ENCODE results near the gene SPOCK1.

GRCh38 chr5:137333475-137333874 is 165.7 kb downstream of the SPOCK1 start:
- TF ChIP-seq, protein P1, sequence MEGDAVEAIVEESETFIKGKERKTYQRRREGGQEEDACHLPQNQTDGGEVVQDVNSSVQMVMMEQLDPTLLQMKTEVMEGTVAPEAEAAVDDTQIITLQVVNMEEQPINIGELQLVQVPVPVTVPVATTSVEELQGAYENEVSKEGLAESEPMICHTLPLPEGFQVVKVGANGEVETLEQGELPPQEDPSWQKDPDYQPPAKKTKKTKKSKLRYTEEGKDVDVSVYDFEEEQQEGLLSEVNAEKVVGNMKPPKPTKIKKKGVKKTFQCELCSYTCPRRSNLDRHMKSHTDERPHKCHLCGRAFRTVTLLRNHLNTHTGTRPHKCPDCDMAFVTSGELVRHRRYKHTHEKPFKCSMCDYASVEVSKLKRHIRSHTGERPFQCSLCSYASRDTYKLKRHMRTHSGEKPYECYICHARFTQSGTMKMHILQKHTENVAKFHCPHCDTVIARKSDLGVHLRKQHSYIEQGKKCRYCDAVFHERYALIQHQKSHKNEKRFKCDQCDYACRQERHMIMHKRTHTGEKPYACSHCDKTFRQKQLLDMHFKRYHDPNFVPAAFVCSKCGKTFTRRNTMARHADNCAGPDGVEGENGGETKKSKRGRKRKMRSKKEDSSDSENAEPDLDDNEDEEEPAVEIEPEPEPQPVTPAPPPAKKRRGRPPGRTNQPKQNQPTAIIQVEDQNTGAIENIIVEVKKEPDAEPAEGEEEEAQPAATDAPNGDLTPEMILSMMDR (conservative IDR thresholded peaks at IDR 0.05): no peak
- no peak for TF ChIP-seq EZH2 (IDR thresholded peaks at IDR 0.05; ENCODE audit: low read depth)

All from PC-9 (cell line).